Panc1 (cell line): ENCODE results near the gene OR2L3. TPM values are rescaled to one million over a fixed set of nuclear protein-coding genes. Genes with fewer than 3 reads are reported as not detected.

Source experiments
- total RNA-seq: library from RNA; stranded (reverse); gene quantifications from one replicate; pipeline ENCODE4 v1.2.1, GENCODE V29; 2021; ENCODE audit not compliant: unreplicated experiment

OR2L3 gene
- total RNA-seq, 1 experiment from 2014 or later, result not detected

Other genes starting within 250 kb of the OR2L3 start
- not detected for gene OR14A16, start 222.7 kb upstream of the OR2L3 start, total RNA-seq
- not detected for gene OR11L1, start 204.9 kb upstream of the OR2L3 start, total RNA-seq
- not detected for gene TRIM58, start 189.6 kb upstream of the OR2L3 start, total RNA-seq
- not detected for gene OR2W3, start 151.2 kb upstream of the OR2L3 start, total RNA-seq
- gene OR2T8, start 126.6 kb upstream of the OR2L3 start, total RNA-seq, result not detected
- gene OR2AJ1, start 121.9 kb upstream of the OR2L3 start, total RNA-seq, result not detected
- gene OR2L8, start 98.0 kb upstream of the OR2L3 start, total RNA-seq, result not detected
- not detected for gene OR2AK2, start 81.6 kb upstream of the OR2L3 start, total RNA-seq
- gene OR2L5, start 33.2 kb upstream of the OR2L3 start, total RNA-seq, result not detected
- not detected for gene OR2L2, start 16.8 kb upstream of the OR2L3 start, total RNA-seq
- gene OR2L13, start 48.3 kb downstream of the OR2L3 start, total RNA-seq, result not detected
- not detected for gene OR2M5, start 98.3 kb downstream of the OR2L3 start, total RNA-seq
- gene OR2M2, start 128.0 kb downstream of the OR2L3 start, total RNA-seq, result not detected
- gene OR2M3, start 150.4 kb downstream of the OR2L3 start, total RNA-seq, result not detected
- gene OR2M4, start 184.6 kb downstream of the OR2L3 start, total RNA-seq, result not detected
- gene OR2T33, start 231.1 kb downstream of the OR2L3 start, total RNA-seq, result not detected